ENCODE data around the gene KIF3A.

Gene KIF3A

DNA sequence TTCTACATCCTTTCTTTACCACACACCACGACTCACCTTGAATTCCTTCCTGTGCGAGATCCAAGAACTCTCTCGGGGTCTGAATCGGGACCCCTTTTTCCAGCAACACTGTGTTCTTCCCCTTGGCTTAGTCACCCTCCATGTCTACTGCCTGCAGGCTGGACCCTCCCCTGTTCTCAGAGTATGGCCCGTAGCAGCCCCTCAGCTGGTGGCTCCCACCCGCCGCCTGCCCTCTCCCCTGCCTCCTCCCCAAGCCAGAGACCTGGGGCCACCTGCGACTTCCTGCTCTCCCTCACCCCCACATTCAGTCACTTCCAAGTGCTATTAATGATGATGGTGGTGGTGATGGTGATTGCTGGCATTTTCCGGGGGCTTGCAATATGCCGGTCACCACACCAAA, 70.0 kb downstream of the KIF3A start:
- Histone ChIP-seq H3K4me3 (IDR thresholded peaks at IDR 0.05; ENCODE audit: insufficient read depth, low read depth, low read length) (no peak overlapping the region), H3K79me2 (ENCODE audit: insufficient read depth, low read depth) (no peaks in the 10 kb centered on the region), H3K27me3 (ENCODE audit: insufficient read depth, low read depth) (no peaks in the 10 kb centered on the region), H3K9ac (no peak overlapping the region), H4K20me1 (ENCODE audit: insufficient read depth) (no peaks in the 10 kb centered on the region), H3K4me2 (no peak overlapping the region), H2AFZ (ENCODE audit: low read depth) (no peak overlapping the region), H3K27ac (no peak overlapping the region), H3K4me1 (ENCODE audit: low read depth, poor library complexity, severe bottlenecking) (peaks cover 12% of the 10 kb centered on the region), H3K36me3 (ENCODE audit: insufficient read depth) (no peaks in the 10 kb centered on the region)
- no peak for TF ChIP-seq CTCF (conservative IDR thresholded peaks at IDR 0.05; ENCODE audit: low read depth, low read length)

- H4K20me1 ChIP-seq (ENCODE audit: insufficient read depth): no peaks in the 10 kb centered on the region
- no peak overlapping the region for H3K4me3 ChIP-seq (IDR thresholded peaks at IDR 0.05; ENCODE audit: insufficient read depth, low read depth, low read length)
- H3K36me3 ChIP-seq (ENCODE audit: insufficient read depth): no peaks in the 10 kb centered on the region
- no peak overlapping the region for H3K4me2 ChIP-seq
- no peak overlapping the region for H2AFZ ChIP-seq (ENCODE audit: low read depth)
- TF ChIP-seq CTCF (conservative IDR thresholded peaks at IDR 0.05; ENCODE audit: low read depth, low read length): no peak
- no peak overlapping the region for H3K9ac ChIP-seq
- no peaks in the 10 kb centered on the region for H3K27me3 ChIP-seq (ENCODE audit: insufficient read depth, low read depth)
- peaks cover 12% of the 10 kb centered on the region for H3K4me1 ChIP-seq (ENCODE audit: low read depth, poor library complexity, severe bottlenecking)
- no peak overlapping the region for H3K27ac ChIP-seq
- no peaks in the 10 kb centered on the region for H3K79me2 ChIP-seq (ENCODE audit: insufficient read depth, low read depth)
Measured at GRCh38 chr5:132666310-132667123, 70.8 kb downstream of the KIF3A start.

- no peak overlapping the region for H3K27ac ChIP-seq
- TF ChIP-seq CTCF (conservative IDR thresholded peaks at IDR 0.05; ENCODE audit: low read depth, low read length): no peak
- no peak overlapping the region for H3K9ac ChIP-seq
- no peaks in the 10 kb centered on the region for H3K27me3 ChIP-seq (ENCODE audit: insufficient read depth, low read depth)
- H3K4me1 ChIP-seq (ENCODE audit: low read depth, poor library complexity, severe bottlenecking): peaks cover 12% of the 10 kb centered on the region
- no peak overlapping the region for H2AFZ ChIP-seq (ENCODE audit: low read depth)
- no peaks in the 10 kb centered on the region for H3K79me2 ChIP-seq (ENCODE audit: insufficient read depth, low read depth)
- H3K36me3 ChIP-seq (ENCODE audit: insufficient read depth): no peaks in the 10 kb centered on the region
- no peak overlapping the region for H3K4me3 ChIP-seq (IDR thresholded peaks at IDR 0.05; ENCODE audit: insufficient read depth, low read depth, low read length)
- no peak overlapping the region for H3K4me2 ChIP-seq
- H4K20me1 ChIP-seq (ENCODE audit: insufficient read depth): no peaks in the 10 kb centered on the region
Measured at GRCh38 chr5:132665574-132666080, 71.7 kb downstream of the KIF3A start.

DNA sequence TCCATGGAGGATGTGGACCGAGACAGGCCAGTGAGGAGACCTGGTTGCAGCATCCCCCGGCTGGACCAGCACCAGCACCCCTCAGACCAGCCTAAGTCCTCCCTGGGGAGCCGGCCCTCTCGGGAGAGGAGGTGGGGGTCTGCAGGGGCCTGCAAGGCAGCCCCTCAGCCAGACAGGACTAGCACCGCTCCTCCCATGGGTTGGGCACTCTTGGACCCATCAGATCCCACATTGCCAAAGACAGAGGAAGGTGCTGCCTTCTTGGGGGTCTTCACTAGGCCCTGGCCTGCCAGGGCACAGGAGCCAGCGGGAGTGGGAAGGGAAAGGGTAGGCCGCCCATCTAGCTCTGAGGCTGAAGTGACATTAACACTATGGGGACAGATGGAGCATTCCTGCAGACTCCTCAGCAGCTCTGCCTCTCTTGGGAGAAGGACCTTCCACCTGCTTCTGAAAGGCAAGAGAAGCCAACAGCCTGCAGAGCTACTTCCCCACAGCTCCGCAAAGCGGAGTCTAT, 72.6 kb downstream of the KIF3A start:
- Histone ChIP-seq H2AFZ (ENCODE audit: low read depth) (no peak overlapping the region), H3K4me3 (IDR thresholded peaks at IDR 0.05; ENCODE audit: insufficient read depth, low read depth, low read length) (no peak overlapping the region), H3K27ac (no peak overlapping the region), H3K4me2 (no peak overlapping the region), H4K20me1 (ENCODE audit: insufficient read depth) (no peaks in the 10 kb centered on the region), H3K79me2 (ENCODE audit: insufficient read depth, low read depth) (no peaks in the 10 kb centered on the region), H3K4me1 (ENCODE audit: low read depth, poor library complexity, severe bottlenecking) (peaks cover 12% of the 10 kb centered on the region), H3K27me3 (ENCODE audit: insufficient read depth, low read depth) (no peaks in the 10 kb centered on the region), H3K9ac (no peak overlapping the region), H3K36me3 (ENCODE audit: insufficient read depth) (no peaks in the 10 kb centered on the region)
- TF ChIP-seq CTCF (conservative IDR thresholded peaks at IDR 0.05; ENCODE audit: low read depth, low read length): no peak
